Thoracic aorta (tissue), 2 donors: ENCODE measurements around the gene TLCD5. TPM values are rescaled to one million over a fixed set of nuclear protein-coding genes. Genes with fewer than 3 reads are reported as not detected.

Experiments
- ATAC-seq: fragments of 150-250 bp; one replicate; pipeline ENCODE4 v1.8.0; 2017; ENCODE audit warnings: low read depth; ENCODE audit not compliant: insufficient number of reproducible peaks, low FRiP score
- DNase-seq: peaks from one replicate; pipeline ENCODE4 v3.0.0-alpha.2; 2020; ENCODE audit warnings: low spot score
- H3K27ac ChIP-seq, 2 donors: fragments of 200-600 bp; sonication (generic); 1 replicate in 1 of 2; 2 replicates in 1 of 2; pipeline ENCODE4 v1.5.1; 2016; ENCODE audit warnings: mild to moderate bottlenecking in 2 of 2, moderate library complexity in 2 of 2
- H3K27me3 ChIP-seq: fragments of 200-600 bp; sonication (generic); replicated peaks from 2 replicates; pipeline ENCODE4 v1.6.0; 2016; ENCODE audit warnings: mild to moderate bottlenecking; ENCODE audit not compliant: insufficient read depth
- H3K36me3 ChIP-seq: fragments of 200-600 bp; sonication (generic); one replicate; pipeline ENCODE4 v1.5.1; 2016
- H3K4me1 ChIP-seq, 2 donors: fragments of 200-600 bp; sonication (generic); 1 replicate in 1 of 2; 2 replicates in 1 of 2; pipeline versions ENCODE4 v1.5.1 to v1.6.0; 2016; ENCODE audit warnings: low read depth in 2 of 2, mild to moderate bottlenecking in 1 of 2; ENCODE audit not compliant: control insufficient read depth in 1 of 2
- H3K4me3 ChIP-seq: fragments of 200-600 bp; sonication (generic); 2 replicates; pipeline ENCODE4 v1.5.1; 2016; ENCODE audit warnings: mild to moderate bottlenecking
- H3K9me3 ChIP-seq: fragments of 200-600 bp; sonication (generic); 2 replicates; pipeline ENCODE4 v1.5.1; 2016
- total RNA-seq, 2 donors: library from RNA; depleted of rRNA; stranded (reverse); fragments of >200 nt; gene quantifications; one replicate each; pipeline versions ENCODE4 v1.1.0 to v1.2.3, GENCODE V29; 2016
- TF ChIP-seq, protein P1 (sequence below): fragments of 200-600 bp; sonication (generic); IDR thresholded peaks from one replicate; pipeline ENCODE4 v1.5.1; 2019; ENCODE audit warnings: antibody characterized with exemption

The TLCD5 gene
- total RNA-seq, 2 donors from 2014 or later = 8.0 to 10.7 TPM

DNA sequence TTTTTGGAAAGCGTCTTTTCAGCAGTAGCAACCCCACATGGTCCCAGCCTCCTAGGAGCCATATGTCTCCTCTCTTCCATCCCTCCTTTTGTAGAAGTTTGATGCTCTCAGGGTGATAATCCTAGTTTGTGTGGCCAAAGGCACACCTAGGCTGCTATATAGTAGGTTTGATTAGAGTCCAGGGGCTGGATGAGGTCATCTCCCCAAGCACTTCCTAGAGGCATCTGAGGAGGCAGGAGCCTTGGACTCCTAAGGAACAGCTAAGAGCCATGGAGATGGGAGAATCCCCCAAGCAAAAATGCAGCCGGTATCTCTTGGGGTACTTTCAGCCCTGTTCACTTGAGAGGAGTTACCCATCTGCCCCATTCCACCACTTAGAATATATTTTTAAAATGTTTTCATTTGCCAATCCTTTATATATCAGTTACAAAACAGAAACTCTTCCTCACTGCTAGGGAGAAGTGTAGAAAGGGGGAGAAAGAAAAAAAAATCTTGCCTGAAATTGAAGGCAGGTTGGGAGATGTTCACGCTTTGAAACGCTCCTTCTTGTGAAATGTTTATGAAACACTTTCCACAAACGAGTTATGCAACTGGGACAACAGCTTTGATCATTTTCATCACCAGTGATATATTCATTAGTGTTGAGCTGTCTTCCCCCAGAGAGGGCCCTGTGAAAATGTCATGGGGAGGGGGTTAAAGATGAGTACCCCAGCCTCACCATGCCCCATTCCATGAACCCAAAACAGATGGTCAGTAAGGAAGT is 31.9 kb upstream of the TLCD5 start:
- TF ChIP-seq, protein P1, sequence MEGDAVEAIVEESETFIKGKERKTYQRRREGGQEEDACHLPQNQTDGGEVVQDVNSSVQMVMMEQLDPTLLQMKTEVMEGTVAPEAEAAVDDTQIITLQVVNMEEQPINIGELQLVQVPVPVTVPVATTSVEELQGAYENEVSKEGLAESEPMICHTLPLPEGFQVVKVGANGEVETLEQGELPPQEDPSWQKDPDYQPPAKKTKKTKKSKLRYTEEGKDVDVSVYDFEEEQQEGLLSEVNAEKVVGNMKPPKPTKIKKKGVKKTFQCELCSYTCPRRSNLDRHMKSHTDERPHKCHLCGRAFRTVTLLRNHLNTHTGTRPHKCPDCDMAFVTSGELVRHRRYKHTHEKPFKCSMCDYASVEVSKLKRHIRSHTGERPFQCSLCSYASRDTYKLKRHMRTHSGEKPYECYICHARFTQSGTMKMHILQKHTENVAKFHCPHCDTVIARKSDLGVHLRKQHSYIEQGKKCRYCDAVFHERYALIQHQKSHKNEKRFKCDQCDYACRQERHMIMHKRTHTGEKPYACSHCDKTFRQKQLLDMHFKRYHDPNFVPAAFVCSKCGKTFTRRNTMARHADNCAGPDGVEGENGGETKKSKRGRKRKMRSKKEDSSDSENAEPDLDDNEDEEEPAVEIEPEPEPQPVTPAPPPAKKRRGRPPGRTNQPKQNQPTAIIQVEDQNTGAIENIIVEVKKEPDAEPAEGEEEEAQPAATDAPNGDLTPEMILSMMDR = no peak
- DNase-seq (no peak), ATAC-seq (no peak)
- Histone ChIP-seq H3K36me3 (no peaks in the 10 kb centered on the region), H3K27ac (no peak overlapping the region), H3K9me3 (no peaks in the 10 kb centered on the region), H3K27me3 (no peaks in the 10 kb centered on the region), H3K4me3 (no peak overlapping the region), H3K4me1 (no peaks in the 10 kb centered on the region)

- TF ChIP-seq, protein P1 = no peak
- Histone ChIP-seq H3K27ac (no peak overlapping the region), H3K27me3 (no peaks in the 10 kb centered on the region), H3K9me3 (no peaks in the 10 kb centered on the region), H3K36me3 (no peaks in the 10 kb centered on the region), H3K4me3 (no peak overlapping the region), H3K4me1 (no peaks in the 10 kb centered on the region)
- no peak for DNase-seq
- ATAC-seq = no peak
Observed at GRCh38 chr11:120294096-120294495, 31.0 kb upstream of the TLCD5 start.

DNA sequence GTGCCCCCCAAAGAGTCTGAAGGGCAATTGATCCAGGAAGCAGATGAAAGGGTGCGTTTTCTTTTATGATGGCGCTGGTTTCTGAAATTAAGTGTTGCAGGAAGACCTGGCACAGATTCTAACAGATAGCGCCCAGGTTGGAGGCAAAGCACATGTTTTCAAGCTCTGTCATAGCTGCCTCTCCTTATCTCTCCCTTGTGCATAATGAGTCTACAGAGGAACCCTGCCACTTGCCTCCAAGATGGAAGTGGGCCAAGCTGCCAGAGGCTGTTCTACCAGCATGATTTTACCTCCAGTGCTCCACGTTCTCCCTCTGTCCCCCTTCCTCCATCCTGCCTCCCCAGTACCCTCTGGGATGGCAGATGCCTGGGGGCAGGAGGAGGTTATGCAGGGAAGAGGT is 30.0 kb upstream of the TLCD5 start:
- Histone ChIP-seq H3K9me3 (no peaks in the 10 kb centered on the region), H3K27ac (no peak overlapping the region), H3K4me3 (no peak overlapping the region), H3K4me1 (peaks cover 0 to under 1% of the 10 kb centered on the region in 2 donors), H3K36me3 (no peaks in the 10 kb centered on the region), H3K27me3 (no peaks in the 10 kb centered on the region)
- DNase-seq = no peak
- TF ChIP-seq, protein P1 = no peak
- ATAC-seq = no peak

GRCh38 chr11:120296554-120296953 is 28.5 kb upstream of the TLCD5 start:
- DNase-seq (no peak), ATAC-seq (no peak)
- TF ChIP-seq, protein P1 = no peak
- H3K27me3 ChIP-seq = no peaks in the 10 kb centered on the region
- no peak overlapping the region for H3K4me3 ChIP-seq
- H3K36me3 ChIP-seq = no peaks in the 10 kb centered on the region
- peaks cover 0 to 8% of the 10 kb centered on the region in 2 donors for H3K4me1 ChIP-seq
- no peak overlapping the region for H3K27ac ChIP-seq
- H3K9me3 ChIP-seq = no peaks in the 10 kb centered on the region

DNA sequence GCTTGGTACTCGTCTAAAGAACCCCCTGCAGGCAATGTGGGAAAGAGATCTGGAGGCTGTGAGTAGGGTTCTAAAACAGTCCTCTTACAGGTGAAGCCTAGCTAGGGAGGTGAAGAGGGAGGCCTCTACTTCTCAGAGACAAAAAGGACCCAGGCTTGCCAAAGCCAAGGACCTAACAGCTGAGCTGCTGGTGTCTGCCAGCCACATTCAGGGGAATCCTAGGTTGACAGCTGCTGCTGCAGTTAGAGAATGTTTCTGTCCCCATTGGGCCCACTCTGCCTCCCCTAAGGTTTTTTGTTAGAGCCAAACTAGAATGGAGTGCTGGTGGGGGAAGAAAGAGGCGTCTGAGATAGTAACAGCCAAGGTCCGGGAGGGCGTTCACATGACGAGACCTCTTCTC is 26.6 kb upstream of the TLCD5 start:
- no peaks in the 10 kb centered on the region for H3K27me3 ChIP-seq
- no peak for ATAC-seq
- no peak overlapping the region for H3K27ac ChIP-seq
- TF ChIP-seq, protein P1 = no peak
- peaks cover 0 to 8% of the 10 kb centered on the region in 2 donors for H3K4me1 ChIP-seq
- H3K4me3 ChIP-seq = no peak overlapping the region
- no peaks in the 10 kb centered on the region for H3K9me3 ChIP-seq
- no peaks in the 10 kb centered on the region for H3K36me3 ChIP-seq
- DNase-seq = no peak
